Duodenal mucosa (tissue), 2 donors: ENCODE results near the gene CORO2B.
"Not testable (repeated sequence)": the region's sequence is repeated elsewhere in the genome, so short reads cannot be mapped to it uniquely, and the experiment has no call there.

Experiments used
- H3K27ac ChIP-seq: one replicate; pipeline ENCODE4 v1.7.0; 2013; ENCODE audit warnings: low read depth, low read length
- H3K27me3 ChIP-seq, 2 donors: one replicate each; pipeline ENCODE4 v1.7.0; 2013; ENCODE audit warnings: low read length in 2 of 2, control low read depth in 1 of 2; ENCODE audit not compliant: insufficient read depth in 2 of 2, control insufficient read depth in 1 of 2
- H3K36me3 ChIP-seq, 2 donors: one replicate each; pipeline ENCODE4 v1.7.0; 2013; ENCODE audit warnings: low read length in 2 of 2, control low read depth in 1 of 2; ENCODE audit not compliant: insufficient read depth in 2 of 2, control insufficient read depth in 1 of 2
- H3K4me1 ChIP-seq, 2 donors: one replicate each; pipeline ENCODE4 v1.7.0; 2013; ENCODE audit warnings: low read length in 2 of 2, control low read depth in 1 of 2; ENCODE audit not compliant: insufficient read depth in 2 of 2, control insufficient read depth in 1 of 2
- H3K4me3 ChIP-seq, 2 donors: one replicate each; pipeline ENCODE4 v1.7.0; 2013; ENCODE audit warnings: low read length in 2 of 2, low read depth in 1 of 2
- H3K9ac ChIP-seq, 2 donors: one replicate each; pipeline ENCODE4 v1.7.0; 2013; ENCODE audit warnings: low read length in 2 of 2, low read depth in 1 of 2
- H3K9me3 ChIP-seq, 2 donors: one replicate each; pipeline ENCODE4 v1.7.0; 2013; ENCODE audit warnings: low read length in 2 of 2, control low read depth in 1 of 2; ENCODE audit not compliant: control insufficient read depth in 1 of 2

Gene CORO2B

GRCh38 chr15:68643216-68643830 lies 64.5 kb downstream of the CORO2B start:
- Histone ChIP-seq H3K4me3 (no peak overlapping the region), H3K36me3 (no peaks in the 10 kb centered on the region), H3K9me3 (no peaks in the 10 kb centered on the region), H3K4me1 (peaks cover 0 to 7% of the 10 kb centered on the region in 2 donors), H3K27ac (no peak overlapping the region), H3K9ac (no peak overlapping the region), H3K27me3 (no peaks in the 10 kb centered on the region)

- Histone ChIP-seq H3K9ac (no peak overlapping the region), H3K27ac (no peak overlapping the region), H3K9me3 (no peaks in the 10 kb centered on the region), H3K4me1 (no peaks in the 10 kb centered on the region), H3K36me3 (no peaks in the 10 kb centered on the region), H3K27me3 (no peaks in the 10 kb centered on the region), H3K4me3 (no peak overlapping the region)
These were observed 65.5 kb downstream of the CORO2B start for GRCh38 chr15:68644083-68644904.

GRCh38 chr15:68644996-68645395 lies 66.2 kb downstream of the CORO2B start:
- Histone ChIP-seq H3K27me3 (no peaks in the 10 kb centered on the region), H3K36me3 (no peaks in the 10 kb centered on the region), H3K4me3 (no peak overlapping the region), H3K9ac (no peak overlapping the region), H3K4me1 (no peaks in the 10 kb centered on the region), H3K27ac (no peak overlapping the region), H3K9me3 (no peaks in the 10 kb centered on the region)

GRCh38 chr15:68646156-68646555 lies 67.4 kb downstream of the CORO2B start:
- Histone ChIP-seq H3K27me3 (peaks cover 0 to under 1% of the 10 kb centered on the region in 2 donors), H3K4me1 (no peaks in the 10 kb centered on the region), H3K36me3 (no peaks in the 10 kb centered on the region), H3K9ac (no peak overlapping the region), H3K27ac (no peak overlapping the region), H3K4me3 (no peak overlapping the region), H3K9me3 (no peaks in the 10 kb centered on the region)

GRCh38 chr15:68646696-68647095 lies 67.9 kb downstream of the CORO2B start:
- no peak overlapping the region for H3K9ac ChIP-seq
- no peaks in the 10 kb centered on the region for H3K4me1 ChIP-seq
- no peaks in the 10 kb centered on the region for H3K36me3 ChIP-seq
- no peak overlapping the region for H3K4me3 ChIP-seq
- H3K9me3 ChIP-seq, result no peaks in the 10 kb centered on the region
- H3K27ac ChIP-seq, result no peak overlapping the region
- H3K27me3 ChIP-seq, result peaks cover 0 to 5% of the 10 kb centered on the region in 2 donors

- H3K27ac ChIP-seq, H3K9ac ChIP-seq, H3K36me3 ChIP-seq, H3K4me1 ChIP-seq, H3K4me3 ChIP-seq, H3K27me3 ChIP-seq, H3K9me3 ChIP-seq: not testable (repeated sequence)
These were observed 68.6 kb downstream of the CORO2B start for GRCh38 chr15:68647361-68647760.

GRCh38 chr15:68650901-68651709 lies 72.3 kb downstream of the CORO2B start:
- no peaks in the 10 kb centered on the region for H3K9me3 ChIP-seq
- H3K27me3 ChIP-seq, result peaks cover 0 to 5% of the 10 kb centered on the region in 2 donors
- H3K4me1 ChIP-seq, result no peaks in the 10 kb centered on the region
- H3K4me3 ChIP-seq, result no peak overlapping the region
- H3K9ac ChIP-seq, result no peak overlapping the region
- no peaks in the 10 kb centered on the region for H3K36me3 ChIP-seq
- H3K27ac ChIP-seq, result no peak overlapping the region

GRCh38 chr15:68651916-68652525 lies 73.2 kb downstream of the CORO2B start:
- H3K36me3 ChIP-seq, result no peaks in the 10 kb centered on the region
- H3K4me1 ChIP-seq, result no peaks in the 10 kb centered on the region
- no peak overlapping the region for H3K27ac ChIP-seq
- peaks cover 0 to 5% of the 10 kb centered on the region in 2 donors for H3K27me3 ChIP-seq
- no peaks in the 10 kb centered on the region for H3K9me3 ChIP-seq
- no peak overlapping the region for H3K9ac ChIP-seq
- no peak overlapping the region for H3K4me3 ChIP-seq

GRCh38 chr15:68653031-68653635 lies 74.3 kb downstream of the CORO2B start:
- no peak overlapping the region for H3K4me3 ChIP-seq
- no peaks in the 10 kb centered on the region for H3K36me3 ChIP-seq
- no peaks in the 10 kb centered on the region for H3K9me3 ChIP-seq
- no peak overlapping the region for H3K9ac ChIP-seq
- no peak overlapping the region for H3K27ac ChIP-seq
- no peaks in the 10 kb centered on the region for H3K4me1 ChIP-seq
- peaks cover 0 to 5% of the 10 kb centered on the region in 2 donors for H3K27me3 ChIP-seq
